Erythroblast (primary cell): ENCODE data around the gene SIGMAR1.

ENCODE experiments used
- GATA1 ChIP-seq: IDR thresholded peaks from 2 replicates; pipeline ENCODE4 v1.6.1; 2011; ENCODE audit warnings: low read depth, mild to moderate bottlenecking, control low read depth, low read length, moderate library complexity
- POLR2A ChIP-seq: IDR thresholded peaks from 2 replicates; pipeline ENCODE4 v1.6.1; 2011; ENCODE audit warnings: mild to moderate bottlenecking, low read length

GRCh38 chr9:34591248-34591916 is 46.2 kb downstream of the SIGMAR1 start:
- TF ChIP-seq POLR2A (no peak), GATA1 (no peak)
